ENCODE results near the gene BCKDHA. TPM values are rescaled to one million over a fixed set of nuclear protein-coding genes. Genes with fewer than 3 reads are reported as not detected.

BCKDHA gene
- total and polyA plus RNA-seq, 2 of the 4 experiments (the other 2 are of a cell fraction): 7.6 to 7.7 TPM

GRCh38 chr19:41356984-41357739 lies 40.5 kb upstream of the BCKDHA start:
- no peak overlapping the region for H2AK9ac ChIP-seq (replicated peaks; ENCODE audit: low read depth, low read length, poor library complexity)
- H4K8ac ChIP-seq (ENCODE audit: low read depth in 2 of 2, low read length in 2 of 2): no peak overlapping the region
- peaks cover 3% of the 10 kb centered on the region; the same call in 1 of the 2 replicates for H3K9me1 ChIP-seq (ENCODE audit: insufficient read depth, low read length)
- no peak for ATAC-seq (ENCODE audit: low read depth)
- ChIA-PET CTCF (no interaction called here), POLR2A (ENCODE audit: unreplicated experiment) (no interaction called here)
- dilution Hi-C loops (cut with HindIII; ENCODE audit: low sequenced_read_pairs, unreplicated experiment) (no loop called here), intact Hi-C loops (cut with micrococcal nuclease) (no loop called here), in situ Hi-C loops (cut with MboI; ENCODE audit: low sequenced_read_pairs) (no loop called here)
- H2BK5ac ChIP-seq (ENCODE audit: low read depth, low read length, poor library complexity, severe bottlenecking): no peak overlapping the region
- H3K9me3 ChIP-seq (ENCODE audit: control insufficient read depth, insufficient read depth, low read length): no peaks in the 10 kb centered on the region
- no peak overlapping the region for H3K14ac ChIP-seq (replicated peaks; ENCODE audit: low read depth, low read length)
- no peak overlapping the region for H3K23ac ChIP-seq (ENCODE audit: low read depth, low read length)
- no peaks in the 10 kb centered on the region for H3K36me3 ChIP-seq (ENCODE audit: control insufficient read depth, insufficient read depth, low read length)
- BruUV-seq (replicated peaks): no TSS peak
- no peak for DNase-seq
- no peak for TF ChIP-seq SMC3 (IDR thresholded peaks at IDR 0.05; ENCODE audit: low read depth, low read length)
- no peak for TF ChIP-seq ELK1 (IDR thresholded peaks at IDR 0.05; ENCODE audit: borderline replicate concordance, low read depth, low read length)
- no peak for TF ChIP-seq CHD1 (IDR thresholded peaks at IDR 0.05; ENCODE audit: low read depth, low read length)
- no peak for TF ChIP-seq POLR2A (IDR thresholded peaks at IDR 0.05; ENCODE audit: low read depth, low read length)
- TF ChIP-seq RFX5 (IDR thresholded peaks at IDR 0.05; ENCODE audit: low read depth, low read length): no peak
- TF ChIP-seq FOS (IDR thresholded peaks at IDR 0.05; ENCODE audit: low read depth, low read length): no peak
- no peak for TF ChIP-seq MXI1 (IDR thresholded peaks at IDR 0.05; ENCODE audit: borderline replicate concordance, low read depth, low read length)
- no peak overlapping the region for H3K56ac ChIP-seq (ENCODE audit: extremely low read depth, insufficient read depth, low read length)
- peaks cover 10% of the 10 kb centered on the region for H4K20me1 ChIP-seq (ENCODE audit: insufficient read depth, low read length)
- H3K4me3 ChIP-seq (ENCODE audit: insufficient read depth, low read depth, low read length): no peak overlapping the region
- H3K27ac ChIP-seq (ENCODE audit: insufficient read depth, low read length): no peak overlapping the region
- H2BK120ac ChIP-seq (ENCODE audit: low read depth, low read length): no peak overlapping the region
- no peak overlapping the region for H3K4ac ChIP-seq (ENCODE audit: low read depth, low read length)
- no peaks in the 10 kb centered on the region for H3K27me3 ChIP-seq (ENCODE audit: control insufficient read depth, insufficient read depth, low read length)
- no peak overlapping the region for H3K18ac ChIP-seq (ENCODE audit: low read depth, low read length)
- H2BK20ac ChIP-seq (ENCODE audit: low read depth, low read length): no peak overlapping the region
- H2AK5ac ChIP-seq (ENCODE audit: low read depth, low read length): no peak overlapping the region
- H3K79me1 ChIP-seq (ENCODE audit: low read depth in 1 of 2, low read length in 2 of 2): peaks cover 5 to 17% of the 10 kb centered on the region in 2 experiments; a peak in 3 of 4 replicates
- no peak overlapping the region for H2AFZ ChIP-seq (replicated peaks; ENCODE audit: low read length, poor library complexity)
- H3K4me2 ChIP-seq (ENCODE audit: low read depth, low read length): no peak overlapping the region
- H3K9ac ChIP-seq (ENCODE audit: low read depth, low read length): no peak overlapping the region
- no peak overlapping the region for H2BK15ac ChIP-seq (ENCODE audit: low read depth, low read length)
- no peaks in the 10 kb centered on the region for H3K4me1 ChIP-seq (ENCODE audit: control insufficient read depth, insufficient read depth, low read length)
- H4K91ac ChIP-seq (ENCODE audit: insufficient read depth, low read depth, low read length): no peak overlapping the region
- no peak overlapping the region for H4K5ac ChIP-seq (ENCODE audit: low read depth, low read length)
- 100% methylated on average over 1 of the region's 11 CpGs; no CpG with 5 or more reads in 1 of the 2 experiments for WGBS, 2 experiments (ENCODE audit: extremely low coverage in 2 of 2, insufficient read length in 1 of 2)
